DMS 273 treated with DMSO at 0.1 percent for 48 hours (cell line): ENCODE measurements around the gene ZNF689.

Experiments
- DNase-seq: peaks from one replicate; lab custom pipeline; 2025; lab: John Stamatoyannopoulos, UW

Gene ZNF689

DNA sequence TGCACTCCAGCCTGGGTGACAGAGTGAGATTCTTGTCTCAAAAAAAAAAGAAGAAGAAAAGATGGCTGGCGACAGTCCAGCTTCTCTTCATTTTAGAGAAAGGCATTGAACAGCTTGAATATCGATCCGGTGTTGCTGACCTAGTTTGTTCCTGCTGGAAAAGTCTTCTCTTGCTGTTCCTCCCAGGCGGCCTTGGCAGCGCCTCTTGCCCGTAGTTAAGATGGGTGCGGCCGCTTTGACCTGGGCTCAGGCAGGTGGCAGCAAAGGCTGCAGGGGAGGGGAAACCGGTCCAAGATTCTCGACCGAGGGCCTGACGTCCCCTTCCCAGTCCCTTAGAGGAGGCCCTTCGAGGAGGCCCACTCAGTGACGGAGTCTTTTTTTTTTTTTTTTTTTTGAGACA is 48.2 kb downstream of the ZNF689 start:
- no peak for DNase-seq

DNA sequence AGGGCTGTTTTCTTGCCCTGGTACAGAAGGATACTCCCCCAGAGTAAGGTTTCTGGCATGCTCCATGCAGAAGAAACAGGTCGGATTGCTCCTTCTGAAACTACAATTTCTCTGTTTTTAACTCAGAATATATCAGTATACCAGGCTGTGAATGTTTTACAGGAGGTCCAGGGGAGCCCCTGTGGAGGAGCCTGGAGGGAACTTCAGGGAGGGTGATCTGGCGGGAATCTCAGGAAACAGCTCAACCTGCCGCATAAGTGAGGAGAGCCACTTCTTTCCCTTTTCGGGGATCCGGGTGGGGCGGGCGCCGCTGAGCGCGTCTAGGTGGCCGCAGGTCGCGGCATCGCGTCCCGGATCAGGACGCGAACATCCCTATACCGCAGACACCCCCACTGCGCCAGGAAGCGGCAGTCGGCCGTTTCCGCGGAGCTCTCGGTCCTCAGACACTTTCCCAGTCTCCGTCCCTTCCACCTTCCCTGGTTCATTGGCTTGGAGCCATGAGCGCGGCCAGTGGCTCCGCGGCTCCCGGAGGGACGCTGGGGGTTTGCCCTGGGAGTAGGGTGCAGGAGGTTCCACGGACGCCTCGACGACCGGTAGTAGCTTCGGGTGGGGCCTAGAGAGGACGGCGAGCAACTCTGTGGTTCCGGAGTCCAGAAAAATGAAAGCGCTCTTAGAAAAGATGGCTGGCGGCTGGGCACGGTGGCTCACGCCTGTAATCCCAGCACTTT is 48.9 kb downstream of the ZNF689 start:
- DNase-seq = no peak

DNA sequence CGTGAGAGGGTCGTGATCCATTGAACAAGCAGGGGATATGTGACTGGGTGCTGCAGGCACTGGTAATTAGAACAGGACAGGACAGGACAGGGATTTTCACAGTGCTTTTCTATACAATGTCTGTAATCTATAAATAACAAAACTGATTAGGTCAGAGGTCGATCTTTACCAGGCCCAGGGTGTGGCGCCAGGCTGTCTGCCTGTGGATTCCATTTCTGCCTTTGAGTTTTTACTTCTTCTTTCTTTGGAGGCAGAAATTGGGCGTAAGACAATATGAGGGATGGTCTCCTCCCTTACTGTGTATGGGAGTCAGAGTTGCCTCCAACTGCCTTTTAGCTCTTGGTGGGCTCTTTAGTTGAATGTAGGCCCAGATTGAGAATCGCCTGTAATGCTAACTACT is 50.5 kb downstream of the ZNF689 start:
- no peak for DNase-seq

DNA sequence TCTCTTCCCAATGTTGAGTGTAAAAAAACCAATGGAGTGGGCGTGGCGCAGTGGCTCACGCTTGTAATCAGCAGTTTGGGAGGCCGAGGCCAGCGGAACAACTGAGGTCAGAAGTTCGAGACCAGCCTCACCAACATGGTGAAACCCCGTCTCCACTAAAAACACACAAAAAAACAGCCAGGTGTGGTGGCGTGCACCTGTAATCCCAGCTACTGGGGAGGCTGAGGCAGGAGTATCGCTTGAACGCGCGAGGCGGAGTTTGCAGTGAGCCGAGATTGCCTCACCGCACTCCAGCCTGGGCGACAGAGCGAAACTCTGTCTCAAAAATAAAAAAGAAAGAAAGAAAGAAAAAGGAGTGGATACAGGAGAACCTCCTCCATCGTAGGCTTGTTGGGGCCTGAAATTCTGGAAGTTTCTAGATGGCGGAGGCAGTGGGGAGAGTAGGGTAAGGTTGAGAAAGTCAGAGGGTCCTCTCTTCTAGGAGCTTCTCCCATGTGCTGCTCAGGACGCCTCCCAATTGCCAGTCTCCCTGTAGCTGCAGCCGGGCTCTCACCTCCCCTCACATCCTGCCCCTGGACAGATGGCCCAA is 51.3 kb downstream of the ZNF689 start:
- DNase-seq = no peak

DNA sequence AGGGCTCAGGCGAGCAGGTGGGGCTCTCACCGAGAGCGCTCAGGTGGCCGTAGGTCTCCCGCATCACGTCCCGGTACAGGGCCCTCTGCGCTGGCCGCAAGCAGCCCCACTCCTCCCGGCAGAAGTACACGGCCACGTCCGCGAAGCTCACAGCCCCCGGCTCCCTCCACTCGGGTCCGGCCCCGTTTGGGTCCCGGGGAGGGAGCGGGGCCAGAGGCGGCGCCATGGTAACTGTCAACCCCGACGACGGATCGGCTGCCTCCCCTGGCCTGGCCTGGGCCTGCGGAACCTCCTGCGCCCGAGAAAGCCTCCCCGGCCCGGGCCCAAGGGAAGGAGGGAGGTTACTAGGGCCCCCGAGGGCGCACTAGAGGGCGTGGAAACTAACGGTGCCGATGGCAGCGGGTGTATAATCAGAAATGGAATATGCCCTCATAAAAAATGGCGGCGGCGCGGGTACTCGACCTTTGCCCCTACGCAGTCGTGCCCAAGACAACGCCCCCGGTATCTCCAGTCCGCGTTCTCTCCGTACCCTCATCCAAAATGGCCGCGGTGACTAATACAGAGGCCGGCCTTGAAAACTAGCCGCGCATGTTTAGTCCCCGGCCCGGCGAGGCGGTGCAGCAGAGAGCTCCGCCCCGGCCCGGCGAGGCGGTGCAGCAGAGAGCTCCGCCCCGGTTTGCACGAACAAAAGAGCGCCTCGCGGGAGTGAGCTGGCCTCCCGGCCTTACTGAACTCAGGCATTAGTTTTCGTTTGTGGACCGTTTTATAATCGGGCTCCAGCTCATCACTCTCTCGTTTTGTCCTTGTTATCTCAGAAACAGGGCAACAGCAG is 52.0 kb downstream of the ZNF689 start, which contains the start of gene ZNF764:
TSS of gene ZNF764 (minus strand) at position 418 of the 832 bp plus-strand sequence. CDS start at position 226, 192 bp downstream.
- peak; percentile 95 for DNase-seq

DNA sequence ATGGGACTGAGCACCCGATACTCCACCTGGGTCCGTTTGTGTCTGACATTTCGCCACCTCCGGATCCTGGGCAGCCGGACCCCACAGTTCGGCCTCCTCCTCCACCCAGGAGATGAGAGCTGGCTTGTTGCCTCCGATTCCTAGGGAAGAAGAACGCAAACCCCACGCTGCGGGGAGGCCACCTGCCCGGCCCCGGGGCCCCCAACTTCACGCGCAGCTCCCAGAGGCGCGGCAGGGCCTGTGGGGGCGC is 52.6 kb downstream of the ZNF689 start:
- DNase-seq = no peak

DNA sequence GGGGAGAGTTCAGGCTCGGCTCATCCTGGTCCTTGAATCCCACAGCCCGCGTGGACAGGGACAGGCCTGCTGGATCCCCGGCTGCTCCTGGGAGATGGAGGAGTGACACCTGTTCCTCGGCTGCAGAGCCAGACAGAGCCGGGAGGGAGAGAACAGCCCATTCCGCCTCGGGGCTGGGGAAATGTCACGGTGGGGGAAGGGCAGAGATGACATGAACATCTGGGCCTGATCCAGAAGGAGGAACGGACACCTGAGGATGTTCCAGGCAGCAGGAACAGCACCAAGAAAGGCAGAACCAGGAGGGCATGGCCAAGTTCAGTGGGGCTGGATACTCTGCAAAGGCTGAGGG is 54.1 kb downstream of the ZNF689 start:
- no peak for DNase-seq

DNA sequence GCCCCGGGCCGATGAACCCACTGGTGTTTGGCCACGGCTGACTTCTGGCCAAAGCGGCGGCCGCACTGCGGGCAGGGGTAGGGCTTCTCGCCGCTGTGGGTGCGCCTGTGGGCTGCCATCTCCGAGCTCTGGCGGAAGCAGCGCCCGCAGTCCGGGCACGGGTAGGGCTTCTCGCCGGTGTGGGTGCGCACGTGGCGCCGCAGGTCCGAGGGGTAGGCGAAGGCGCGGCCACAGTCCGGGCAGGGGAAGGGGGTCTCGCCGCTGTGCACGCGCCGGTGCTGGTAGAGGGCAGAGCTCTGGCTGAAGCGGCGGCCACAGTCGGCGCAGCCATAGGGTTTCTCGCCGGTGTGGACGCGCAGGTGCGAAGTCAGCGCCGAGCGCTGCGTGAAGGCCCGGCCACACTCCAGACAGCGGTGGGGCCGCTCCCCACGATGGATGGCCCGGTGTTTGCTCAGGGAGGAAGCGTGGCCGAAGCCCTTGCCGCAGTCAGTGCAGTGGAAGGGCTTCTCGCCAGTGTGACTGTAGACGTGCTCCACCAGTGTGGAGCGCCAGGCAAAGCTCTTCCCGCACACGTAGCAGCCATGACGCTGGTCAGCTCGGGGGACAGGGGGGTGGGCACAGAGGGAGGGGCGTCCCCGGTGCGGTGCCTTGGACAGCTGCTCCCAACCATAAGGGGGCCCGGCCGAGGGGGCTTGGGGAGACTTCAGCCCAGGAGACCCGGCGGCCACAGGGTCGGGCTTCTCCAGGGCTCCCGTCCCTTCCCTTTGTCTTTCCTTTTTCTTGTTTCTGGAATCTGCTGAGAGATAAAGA is 54.7 kb downstream of the ZNF689 start:
- DNase-seq = no peak

DNA sequence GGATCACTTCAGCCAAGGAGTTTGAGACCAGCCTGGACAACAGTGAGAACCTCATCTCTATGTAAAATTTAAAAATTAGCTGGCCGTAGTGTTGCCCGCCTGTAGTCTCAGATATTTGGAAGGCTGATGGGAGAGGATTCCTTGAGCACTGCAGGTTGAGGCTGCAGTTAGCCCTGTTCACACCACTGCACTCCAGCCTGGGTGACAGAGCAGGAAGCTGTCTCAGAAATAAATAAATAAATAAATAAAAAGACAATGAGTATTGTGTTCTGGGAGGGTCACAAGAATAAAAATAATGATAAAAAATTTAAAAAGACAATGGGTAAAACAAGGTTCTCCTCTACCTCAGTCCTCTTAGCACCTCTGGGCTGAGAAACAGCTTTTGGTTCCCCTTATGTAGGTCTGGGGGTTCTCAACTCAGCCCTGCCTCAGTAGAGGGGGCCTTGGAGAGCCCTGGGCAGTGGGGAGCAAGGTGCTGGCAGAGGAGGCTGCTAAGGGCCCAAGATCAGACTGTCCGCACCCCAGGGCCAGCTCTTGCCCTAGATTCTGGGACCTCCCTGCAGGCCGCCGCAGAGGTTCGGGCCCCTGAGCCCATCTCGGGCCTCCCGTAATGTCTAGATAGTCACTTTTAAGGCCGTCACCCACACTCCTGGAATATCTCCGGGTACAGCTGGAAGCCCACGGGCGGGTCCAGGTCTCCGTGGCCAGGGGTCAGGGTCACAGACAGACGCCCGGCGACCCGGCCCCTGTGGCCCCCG is 55.5 kb downstream of the ZNF689 start:
- DNase-seq = no peak

DNA sequence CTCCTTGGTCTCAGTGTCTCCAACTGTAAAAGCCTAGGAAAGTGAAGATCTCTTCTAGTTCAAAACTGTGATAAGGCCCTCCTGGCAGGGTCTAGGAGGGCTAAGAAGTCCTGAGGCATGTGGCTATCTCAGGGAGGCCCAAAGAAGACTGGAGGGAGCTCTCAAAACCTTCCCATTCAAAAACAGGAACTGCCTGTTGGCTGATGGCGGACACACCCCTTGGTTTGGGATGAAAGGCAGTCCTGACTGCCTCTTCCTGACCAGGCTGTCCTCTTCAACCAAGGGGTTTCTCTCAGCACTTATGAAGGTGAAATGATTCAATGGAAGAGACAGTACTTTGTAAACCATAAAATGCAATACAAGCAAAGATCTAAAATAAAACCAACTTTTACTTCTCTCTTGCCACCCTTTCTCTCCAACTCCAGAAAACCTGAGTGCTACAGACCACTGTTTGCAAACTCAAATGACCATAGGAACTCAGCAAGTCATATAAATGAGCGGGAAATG is 56.7 kb downstream of the ZNF689 start:
- no peak for DNase-seq

DNA sequence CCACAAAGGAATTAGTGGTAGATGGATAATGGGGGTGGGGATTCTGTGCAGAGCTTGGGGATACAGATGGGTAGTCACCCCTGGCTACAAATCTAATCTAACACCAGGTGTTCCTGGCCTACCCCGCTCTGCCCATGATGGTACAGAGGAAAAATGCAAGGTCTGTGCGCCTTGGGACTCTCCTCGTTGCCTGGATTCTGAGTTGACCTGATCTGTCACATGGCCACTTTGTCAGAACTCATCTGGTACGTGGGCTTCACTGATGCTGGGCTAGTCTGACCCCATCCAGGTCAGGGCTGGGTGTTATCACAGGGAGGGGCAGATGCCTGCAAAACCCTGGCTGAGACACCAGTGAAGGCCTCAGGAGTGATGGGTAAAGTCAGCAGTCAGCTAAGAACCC is 57.2 kb downstream of the ZNF689 start:
- DNase-seq = no peak
